ENCODE data around the gene GABARAP.

DNA sequence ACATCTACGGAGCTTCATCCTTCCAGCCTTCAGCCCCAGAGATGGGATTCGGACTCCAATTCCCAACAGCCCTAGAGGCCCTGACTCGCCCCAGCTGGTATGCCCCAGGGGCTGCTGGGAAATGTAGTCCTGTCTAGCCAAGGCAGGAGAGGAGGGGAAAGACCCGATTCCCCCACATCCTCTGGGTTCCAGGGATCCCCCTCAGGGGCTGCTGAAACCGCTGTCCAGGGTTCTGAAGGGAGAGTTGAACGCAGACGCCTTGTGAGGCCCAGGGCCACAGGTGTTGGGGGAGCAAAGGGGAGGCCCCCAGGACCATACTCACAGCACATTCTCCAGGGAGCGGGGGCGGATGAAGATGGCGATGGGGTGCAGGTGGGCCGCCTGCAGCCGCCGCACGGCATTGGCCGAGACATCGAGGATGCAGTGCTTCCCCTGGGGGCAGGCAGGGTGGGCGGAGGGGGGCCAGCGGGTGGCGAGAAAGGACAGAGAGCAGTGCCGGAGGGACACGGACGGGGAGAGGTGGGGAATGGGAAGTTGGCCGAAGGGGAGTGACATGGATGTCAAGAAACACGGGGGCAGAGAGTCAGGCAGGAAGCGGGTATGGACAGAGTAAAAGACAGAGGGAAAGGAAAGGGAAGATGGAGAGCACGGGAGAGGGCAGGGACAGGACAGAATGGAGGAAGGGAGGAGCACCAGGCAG, 50.5 kb downstream of the GABARAP start:
- TF ChIP-seq EZH2 (IDR thresholded peaks at IDR 0.05; ENCODE audit: low read length, missing control alignments) = no peak
- TF ChIP-seq, protein P1, sequence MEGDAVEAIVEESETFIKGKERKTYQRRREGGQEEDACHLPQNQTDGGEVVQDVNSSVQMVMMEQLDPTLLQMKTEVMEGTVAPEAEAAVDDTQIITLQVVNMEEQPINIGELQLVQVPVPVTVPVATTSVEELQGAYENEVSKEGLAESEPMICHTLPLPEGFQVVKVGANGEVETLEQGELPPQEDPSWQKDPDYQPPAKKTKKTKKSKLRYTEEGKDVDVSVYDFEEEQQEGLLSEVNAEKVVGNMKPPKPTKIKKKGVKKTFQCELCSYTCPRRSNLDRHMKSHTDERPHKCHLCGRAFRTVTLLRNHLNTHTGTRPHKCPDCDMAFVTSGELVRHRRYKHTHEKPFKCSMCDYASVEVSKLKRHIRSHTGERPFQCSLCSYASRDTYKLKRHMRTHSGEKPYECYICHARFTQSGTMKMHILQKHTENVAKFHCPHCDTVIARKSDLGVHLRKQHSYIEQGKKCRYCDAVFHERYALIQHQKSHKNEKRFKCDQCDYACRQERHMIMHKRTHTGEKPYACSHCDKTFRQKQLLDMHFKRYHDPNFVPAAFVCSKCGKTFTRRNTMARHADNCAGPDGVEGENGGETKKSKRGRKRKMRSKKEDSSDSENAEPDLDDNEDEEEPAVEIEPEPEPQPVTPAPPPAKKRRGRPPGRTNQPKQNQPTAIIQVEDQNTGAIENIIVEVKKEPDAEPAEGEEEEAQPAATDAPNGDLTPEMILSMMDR (conservative IDR thresholded peaks at IDR 0.05 in 1 of 2, IDR thresholded peaks at IDR 0.05 in 1 of 2; ENCODE audit: low read depth in 1 of 2, low read length in 2 of 2) = no peak

All from fibroblast of lung (primary cell).